Measurements from ENCODE around the gene TMBIM1.

The TMBIM1 gene

GRCh38 chr2:218327451-218328210 is 35.3 kb upstream of the TMBIM1 start:
- Histone ChIP-seq H3K9me3 (replicated peaks; ENCODE audit: low read length) (no peaks in the 10 kb centered on the region), H3K4me2 (ENCODE audit: low read length) (no peak overlapping the region), H3K36me3 (ENCODE audit: insufficient read depth, low read length) (no peaks in the 10 kb centered on the region), H3K9ac (ENCODE audit: low read depth, low read length) (no peak overlapping the region), H3K4me3 (ENCODE audit: low read length) (no peak overlapping the region), H3K4me1 (ENCODE audit: control insufficient read depth, insufficient read depth, low read length) (peaks cover 12% of the 10 kb centered on the region), H3K27me3 (ENCODE audit: control insufficient read depth, insufficient read depth, low read length) (peaks cover 3% of the 10 kb centered on the region)

- Histone ChIP-seq H3K27me3 (ENCODE audit: control insufficient read depth, insufficient read depth, low read length) (peaks cover 3% of the 10 kb centered on the region), H3K9ac (ENCODE audit: low read depth, low read length) (no peak overlapping the region), H3K4me1 (ENCODE audit: control insufficient read depth, insufficient read depth, low read length) (peaks cover 16% of the 10 kb centered on the region), H3K9me3 (replicated peaks; ENCODE audit: low read length) (no peaks in the 10 kb centered on the region), H3K4me3 (ENCODE audit: low read length) (no peak overlapping the region), H3K4me2 (ENCODE audit: low read length) (no peak overlapping the region), H3K36me3 (ENCODE audit: insufficient read depth, low read length) (no peaks in the 10 kb centered on the region)
Observed at GRCh38 chr2:218326315-218326714, 34.0 kb upstream of the TMBIM1 start.

- Histone ChIP-seq H3K27me3 (ENCODE audit: control insufficient read depth, insufficient read depth, low read length) (peaks cover 3% of the 10 kb centered on the region), H3K4me2 (ENCODE audit: low read length) (no peak overlapping the region), H3K9ac (ENCODE audit: low read depth, low read length) (no peak overlapping the region), H3K4me1 (ENCODE audit: control insufficient read depth, insufficient read depth, low read length) (peaks cover 16% of the 10 kb centered on the region), H3K36me3 (ENCODE audit: insufficient read depth, low read length) (no peaks in the 10 kb centered on the region), H3K9me3 (replicated peaks; ENCODE audit: low read length) (no peaks in the 10 kb centered on the region), H3K4me3 (ENCODE audit: low read length) (no peak overlapping the region)
Observed at GRCh38 chr2:218325566-218326160, 33.4 kb upstream of the TMBIM1 start.

GRCh38 chr2:218323526-218324472 is 31.5 kb upstream of the TMBIM1 start:
- Histone ChIP-seq H3K9ac (ENCODE audit: low read depth, low read length) (peak overlapping the region; percentile 59), H3K4me3 (ENCODE audit: low read length) (peak overlapping the region; percentile 90), H3K4me2 (ENCODE audit: low read length) (peak overlapping the region; percentile 97), H3K9me3 (replicated peaks; ENCODE audit: low read length) (no peaks in the 10 kb centered on the region), H3K4me1 (ENCODE audit: control insufficient read depth, insufficient read depth, low read length) (peaks cover 16% of the 10 kb centered on the region), H3K27me3 (ENCODE audit: control insufficient read depth, insufficient read depth, low read length) (peaks cover 3% of the 10 kb centered on the region), H3K36me3 (ENCODE audit: insufficient read depth, low read length) (no peaks in the 10 kb centered on the region)

DNA sequence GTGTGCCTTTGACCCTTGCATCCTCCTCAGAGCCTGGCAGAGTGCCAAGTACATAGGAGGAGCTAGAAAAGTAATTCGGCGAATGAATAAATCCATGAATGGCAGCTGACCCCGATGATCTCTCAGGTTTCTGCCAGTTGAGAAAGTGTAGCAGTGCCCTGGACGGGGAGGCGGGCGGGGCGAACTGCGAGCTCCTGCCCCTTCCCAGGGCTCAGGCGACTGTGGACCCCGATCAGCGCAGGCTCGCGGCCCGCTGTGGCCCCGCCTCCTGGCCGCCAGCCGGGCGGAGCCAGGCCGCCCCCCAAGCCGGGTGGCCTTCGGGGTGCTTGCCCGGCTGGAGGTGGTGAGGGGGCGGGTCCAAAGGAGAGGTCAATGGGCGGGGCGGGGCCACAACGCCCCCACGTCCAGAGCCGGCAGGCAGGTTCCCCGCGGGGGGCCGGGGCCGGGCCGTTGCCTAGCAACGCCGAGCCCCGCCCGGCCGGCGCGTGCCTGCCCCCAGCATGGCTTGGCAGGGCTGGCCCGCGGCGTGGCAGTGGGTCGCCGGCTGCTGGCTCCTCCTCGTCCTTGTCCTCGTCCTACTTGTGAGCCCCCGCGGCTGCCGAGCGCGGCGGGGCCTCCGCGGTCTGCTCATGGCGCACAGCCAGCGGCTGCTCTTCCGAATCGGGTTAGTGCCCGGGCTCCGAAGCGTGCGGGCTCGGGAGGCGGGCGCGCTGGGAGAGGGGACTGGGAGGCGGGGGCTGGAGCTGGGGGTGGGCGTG is 30.6 kb upstream of the TMBIM1 start:
- Histone ChIP-seq H3K9ac (ENCODE audit: low read depth, low read length) (peak overlapping the region; percentile 59), H3K4me2 (ENCODE audit: low read length) (peak overlapping the region; percentile 97), H3K4me3 (ENCODE audit: low read length) (peak overlapping the region; percentile 90), H3K36me3 (ENCODE audit: insufficient read depth, low read length) (no peaks in the 10 kb centered on the region), H3K27me3 (ENCODE audit: control insufficient read depth, insufficient read depth, low read length) (peaks cover 6% of the 10 kb centered on the region), H3K9me3 (replicated peaks; ENCODE audit: low read length) (no peaks in the 10 kb centered on the region), H3K4me1 (ENCODE audit: control insufficient read depth, insufficient read depth, low read length) (peaks cover 16% of the 10 kb centered on the region)

DNA sequence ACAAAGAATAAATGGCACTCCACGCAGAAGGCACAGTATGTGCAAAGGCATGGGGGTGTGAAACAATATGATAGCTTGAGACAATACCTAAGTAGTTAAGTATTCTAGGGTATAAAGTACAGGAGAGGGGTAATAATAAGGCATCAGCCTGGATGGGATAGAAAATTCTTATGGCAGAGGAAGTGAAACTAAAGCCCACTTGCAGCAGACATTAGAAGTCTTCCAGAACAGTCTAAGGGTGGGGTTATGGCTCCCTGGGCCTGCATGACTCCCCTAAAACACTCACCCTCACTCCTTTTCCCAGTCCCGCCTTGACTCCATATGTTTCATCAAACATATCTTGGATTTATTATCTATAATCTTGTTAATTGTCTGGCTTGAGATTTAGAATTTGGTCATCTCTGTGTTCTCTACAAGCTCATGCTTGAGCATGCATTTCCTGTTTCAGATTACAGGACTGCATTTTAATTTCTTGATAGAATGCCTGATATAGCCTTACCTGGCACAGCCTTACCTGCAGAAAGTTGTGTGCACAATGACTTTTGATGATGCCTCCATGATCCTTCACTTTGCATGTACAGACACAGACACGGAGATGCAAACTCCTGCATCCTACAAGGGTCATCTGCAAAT is 28.5 kb upstream of the TMBIM1 start:
- no peaks in the 10 kb centered on the region for H3K9me3 ChIP-seq (replicated peaks; ENCODE audit: low read length)
- no peak overlapping the region for H3K9ac ChIP-seq (ENCODE audit: low read depth, low read length)
- peaks cover 16% of the 10 kb centered on the region for H3K4me1 ChIP-seq (ENCODE audit: control insufficient read depth, insufficient read depth, low read length)
- no peak overlapping the region for H3K4me2 ChIP-seq (ENCODE audit: low read length)
- H3K36me3 ChIP-seq (ENCODE audit: insufficient read depth, low read length) = no peaks in the 10 kb centered on the region
- H3K27me3 ChIP-seq (ENCODE audit: control insufficient read depth, insufficient read depth, low read length) = peaks cover 8% of the 10 kb centered on the region
- H3K4me3 ChIP-seq (ENCODE audit: low read length) = no peak overlapping the region

DNA sequence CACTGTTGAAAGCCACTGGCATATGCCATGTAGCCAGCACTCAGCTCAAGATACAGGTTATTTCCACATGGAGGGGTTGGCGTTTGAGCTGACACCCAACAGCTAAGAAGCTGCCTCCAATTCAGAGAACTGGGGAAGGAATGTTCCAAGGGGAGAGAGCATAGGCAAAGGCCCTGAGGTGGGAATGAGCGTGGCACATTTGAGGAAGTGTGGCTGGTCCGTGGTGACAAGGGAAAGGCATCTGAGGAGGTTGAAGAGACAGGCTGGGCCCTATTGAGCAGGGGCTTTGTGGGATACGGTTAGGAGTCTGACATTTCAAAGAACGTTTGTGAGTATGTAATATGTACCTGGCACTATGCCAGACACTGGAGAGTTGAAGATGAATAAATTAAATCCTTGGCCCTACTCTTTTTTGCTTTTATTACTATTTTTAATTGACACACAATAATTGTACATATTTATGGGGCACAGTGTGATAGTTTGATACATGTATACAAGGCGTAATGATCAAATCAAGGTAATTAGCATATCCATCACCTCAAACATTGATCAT is 27.6 kb upstream of the TMBIM1 start:
- Histone ChIP-seq H3K4me3 (ENCODE audit: low read length) (no peak overlapping the region), H3K9ac (ENCODE audit: low read depth, low read length) (no peak overlapping the region), H3K4me1 (ENCODE audit: control insufficient read depth, insufficient read depth, low read length) (peaks cover 16% of the 10 kb centered on the region), H3K27me3 (ENCODE audit: control insufficient read depth, insufficient read depth, low read length) (peaks cover 7% of the 10 kb centered on the region), H3K9me3 (replicated peaks; ENCODE audit: low read length) (no peaks in the 10 kb centered on the region), H3K4me2 (ENCODE audit: low read length) (no peak overlapping the region), H3K36me3 (ENCODE audit: insufficient read depth, low read length) (no peaks in the 10 kb centered on the region)

- H3K4me3 ChIP-seq (ENCODE audit: low read length) = no peak overlapping the region
- H3K4me2 ChIP-seq (ENCODE audit: low read length) = no peak overlapping the region
- peaks cover 7% of the 10 kb centered on the region for H3K27me3 ChIP-seq (ENCODE audit: control insufficient read depth, insufficient read depth, low read length)
- H3K4me1 ChIP-seq (ENCODE audit: control insufficient read depth, insufficient read depth, low read length) = peaks cover 7% of the 10 kb centered on the region
- no peaks in the 10 kb centered on the region for H3K9me3 ChIP-seq (replicated peaks; ENCODE audit: low read length)
- H3K36me3 ChIP-seq (ENCODE audit: insufficient read depth, low read length) = no peaks in the 10 kb centered on the region
- no peak overlapping the region for H3K9ac ChIP-seq (ENCODE audit: low read depth, low read length)
Observed at GRCh38 chr2:218318241-218318640, 25.9 kb upstream of the TMBIM1 start.

DNA sequence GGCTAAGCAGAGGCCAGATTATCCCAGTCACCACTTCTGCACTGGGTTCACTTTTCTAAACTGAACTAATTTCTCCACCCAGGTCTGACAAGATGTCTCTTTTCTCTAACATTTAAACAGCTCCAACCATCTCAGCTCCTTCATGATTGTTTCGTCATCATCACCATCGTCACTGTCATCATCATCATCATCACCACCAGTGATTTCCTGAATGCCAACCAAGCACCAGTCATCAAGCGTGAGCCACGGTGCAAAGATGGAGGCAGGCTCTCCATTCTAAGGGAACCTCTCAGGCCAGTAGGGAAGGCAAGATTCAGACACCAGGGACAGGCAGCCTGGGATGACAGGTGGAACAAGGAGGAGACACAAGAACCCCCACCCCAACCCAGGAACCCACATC is 25.5 kb upstream of the TMBIM1 start:
- no peaks in the 10 kb centered on the region for H3K9me3 ChIP-seq (replicated peaks; ENCODE audit: low read length)
- peaks cover 6% of the 10 kb centered on the region for H3K4me1 ChIP-seq (ENCODE audit: control insufficient read depth, insufficient read depth, low read length)
- no peak overlapping the region for H3K4me3 ChIP-seq (ENCODE audit: low read length)
- H3K4me2 ChIP-seq (ENCODE audit: low read length) = no peak overlapping the region
- H3K9ac ChIP-seq (ENCODE audit: low read depth, low read length) = no peak overlapping the region
- H3K36me3 ChIP-seq (ENCODE audit: insufficient read depth, low read length) = no peaks in the 10 kb centered on the region
- peaks cover 7% of the 10 kb centered on the region for H3K27me3 ChIP-seq (ENCODE audit: control insufficient read depth, insufficient read depth, low read length)

DNA sequence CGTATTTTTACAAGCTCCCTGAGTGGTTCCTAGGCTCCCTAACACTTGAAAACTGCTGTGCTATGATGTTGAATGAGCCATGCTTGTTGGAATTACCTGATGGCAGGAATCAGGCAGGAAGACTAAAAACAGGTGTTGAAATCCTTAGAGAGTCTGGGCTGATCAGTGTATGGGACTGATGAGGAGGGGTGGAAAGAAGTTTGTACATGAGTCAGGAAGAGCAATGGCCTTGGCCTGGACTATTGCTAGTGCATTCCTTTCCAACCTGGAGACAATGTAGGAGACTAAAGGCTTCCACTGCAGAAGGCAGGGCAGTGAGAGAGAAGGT is 25.0 kb upstream of the TMBIM1 start:
- no peak overlapping the region for H3K4me3 ChIP-seq (ENCODE audit: low read length)
- no peaks in the 10 kb centered on the region for H3K36me3 ChIP-seq (ENCODE audit: insufficient read depth, low read length)
- no peak overlapping the region for H3K4me2 ChIP-seq (ENCODE audit: low read length)
- H3K27me3 ChIP-seq (ENCODE audit: control insufficient read depth, insufficient read depth, low read length) = peaks cover 7% of the 10 kb centered on the region
- H3K9me3 ChIP-seq (replicated peaks; ENCODE audit: low read length) = no peaks in the 10 kb centered on the region
- no peak overlapping the region for H3K9ac ChIP-seq (ENCODE audit: low read depth, low read length)
- peaks cover under 1% of the 10 kb centered on the region for H3K4me1 ChIP-seq (ENCODE audit: control insufficient read depth, insufficient read depth, low read length)
